Esophagus (tissue), 2 donors: ENCODE results near the gene DRC1. TPM values are rescaled to one million over a fixed set of nuclear protein-coding genes. Genes with fewer than 3 reads are reported as not detected.
A peak's percentile ranks its signal among the peaks of the same experiment; 100 is the strongest.

Experiments used
- H3K27ac ChIP-seq, 2 donors: one replicate each; pipeline ENCODE4 v1.5.1; 2013; ENCODE audit warnings: low read depth in 2 of 2, mild to moderate bottlenecking in 2 of 2, inconsistent platforms in 1 of 2, low read length in 1 of 2, moderate library complexity in 1 of 2
- H3K27me3 ChIP-seq, 2 donors: one replicate each; pipeline ENCODE4 v1.6.1; 2013; ENCODE audit warnings: low read length in 2 of 2, control low read depth in 1 of 2, mild to moderate bottlenecking in 1 of 2; ENCODE audit not compliant: insufficient read depth in 2 of 2, control insufficient read depth in 1 of 2
- H3K36me3 ChIP-seq, 2 donors: one replicate each; pipeline ENCODE4 v1.6.1; 2013; ENCODE audit warnings: low read length in 1 of 2; ENCODE audit not compliant: control insufficient read depth in 2 of 2, insufficient read depth in 2 of 2
- H3K4me1 ChIP-seq, 2 donors: one replicate each; pipeline ENCODE4 v1.6.1; 2013; ENCODE audit warnings: low read length in 1 of 2; ENCODE audit not compliant: control insufficient read depth in 2 of 2, insufficient read depth in 2 of 2
- H3K4me3 ChIP-seq, 2 donors: one replicate each; pipeline ENCODE4 v1.5.1; 2013; ENCODE audit warnings: low read length in 2 of 2, mild to moderate bottlenecking in 2 of 2, low read depth in 1 of 2, moderate library complexity in 1 of 2
- H3K9me3 ChIP-seq, 2 donors: one replicate each; pipeline ENCODE4 v1.6.1; 2013; ENCODE audit warnings: mild to moderate bottlenecking in 2 of 2, low read depth in 1 of 2, low read length in 1 of 2, moderate library complexity in 1 of 2; ENCODE audit not compliant: control insufficient read depth in 2 of 2, insufficient read depth in 1 of 2
- WGBS, 2 donors: extraction: QIAGEN DNeasy Blood & Tissue Kit; methylation state at CpG; one replicate each; pipeline ENCODE4 v1.1.7; 2013; 5-methylcytosine and 5-hydroxymethylcytosine counted together
- polyA plus RNA-seq, 2 donors: library from polyadenylated mRNA; stranded (reverse); fragments of 200-250 nt; gene quantifications; one replicate each; pipeline ENCODE4 v1.2.3, GENCODE V29; 2013
- donor health status: healthy with polysubstance abuse.
- donor health status: Bipolar disorder and iron deficiency.

The DRC1 gene
- polyA plus RNA-seq, 2 donors: 0.08 TPM; not detected in 1

DNA sequence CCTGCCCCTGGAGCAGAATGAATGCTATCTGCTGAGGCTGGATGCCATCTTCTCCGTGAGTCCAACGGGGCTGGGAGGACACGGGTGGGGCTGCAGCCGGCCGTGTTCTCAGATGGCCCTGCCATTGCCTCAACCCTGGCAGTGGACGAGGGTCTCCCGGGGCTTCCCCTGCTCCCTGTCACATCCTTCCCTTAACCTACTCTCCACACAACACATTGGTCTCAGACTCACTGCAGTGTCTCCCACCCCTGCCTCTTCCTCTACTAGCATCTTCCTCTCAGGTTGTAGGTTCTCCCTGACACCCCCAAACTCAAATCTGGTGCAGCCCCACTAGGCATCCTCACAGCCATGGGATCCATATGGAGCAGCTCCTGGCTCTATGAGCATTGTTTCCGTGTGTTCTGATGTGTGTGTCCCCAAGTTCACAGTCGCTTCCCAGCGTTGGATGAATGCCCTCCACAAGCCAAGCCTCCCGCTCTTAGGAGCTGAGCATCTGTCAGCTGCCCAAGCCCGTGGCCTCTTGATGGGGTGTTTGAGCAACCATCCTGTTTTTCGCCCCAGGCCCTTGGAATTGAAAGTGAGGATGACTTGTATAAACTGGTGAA, 48.4 kb downstream of the DRC1 start:
- 83 to 87% methylated on average over 13 of the region's 13 CpGs for WGBS, 2 donors
- no peaks in the 10 kb centered on the region for H3K9me3 ChIP-seq
- no peak overlapping the region for H3K27ac ChIP-seq
- no peaks in the 10 kb centered on the region for H3K27me3 ChIP-seq
- H3K4me3 ChIP-seq: no peak overlapping the region
- no peaks in the 10 kb centered on the region for H3K36me3 ChIP-seq
- no peaks in the 10 kb centered on the region for H3K4me1 ChIP-seq

DNA sequence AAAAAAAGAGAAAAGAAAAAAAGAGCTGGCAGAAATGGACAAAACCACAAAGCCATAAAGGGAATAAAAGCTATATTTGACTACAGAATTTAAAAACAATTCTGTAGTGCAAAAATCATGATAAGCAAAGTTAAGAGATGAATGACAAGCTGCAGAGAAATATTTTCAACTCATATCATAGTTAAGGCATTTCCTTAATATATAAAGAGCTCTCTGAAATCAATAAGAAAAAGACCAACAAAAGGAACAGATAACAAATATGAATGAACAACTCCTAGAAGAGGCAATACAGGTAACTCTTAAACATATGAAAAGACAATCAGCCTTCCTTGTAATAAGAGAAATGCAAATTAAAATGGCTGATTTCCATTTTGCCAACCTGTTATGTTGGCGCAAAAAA, 50.0 kb downstream of the DRC1 start:
- Histone ChIP-seq H3K4me3 (no peak overlapping the region), H3K4me1 (peaks cover 2 to 3% of the 10 kb centered on the region in 2 donors), H3K27ac (no peak overlapping the region), H3K9me3 (no peaks in the 10 kb centered on the region), H3K36me3 (no peaks in the 10 kb centered on the region), H3K27me3 (no peaks in the 10 kb centered on the region)
- WGBS, 2 donors: 97 to 98% methylated on average over 1 of the region's 1 CpG

DNA sequence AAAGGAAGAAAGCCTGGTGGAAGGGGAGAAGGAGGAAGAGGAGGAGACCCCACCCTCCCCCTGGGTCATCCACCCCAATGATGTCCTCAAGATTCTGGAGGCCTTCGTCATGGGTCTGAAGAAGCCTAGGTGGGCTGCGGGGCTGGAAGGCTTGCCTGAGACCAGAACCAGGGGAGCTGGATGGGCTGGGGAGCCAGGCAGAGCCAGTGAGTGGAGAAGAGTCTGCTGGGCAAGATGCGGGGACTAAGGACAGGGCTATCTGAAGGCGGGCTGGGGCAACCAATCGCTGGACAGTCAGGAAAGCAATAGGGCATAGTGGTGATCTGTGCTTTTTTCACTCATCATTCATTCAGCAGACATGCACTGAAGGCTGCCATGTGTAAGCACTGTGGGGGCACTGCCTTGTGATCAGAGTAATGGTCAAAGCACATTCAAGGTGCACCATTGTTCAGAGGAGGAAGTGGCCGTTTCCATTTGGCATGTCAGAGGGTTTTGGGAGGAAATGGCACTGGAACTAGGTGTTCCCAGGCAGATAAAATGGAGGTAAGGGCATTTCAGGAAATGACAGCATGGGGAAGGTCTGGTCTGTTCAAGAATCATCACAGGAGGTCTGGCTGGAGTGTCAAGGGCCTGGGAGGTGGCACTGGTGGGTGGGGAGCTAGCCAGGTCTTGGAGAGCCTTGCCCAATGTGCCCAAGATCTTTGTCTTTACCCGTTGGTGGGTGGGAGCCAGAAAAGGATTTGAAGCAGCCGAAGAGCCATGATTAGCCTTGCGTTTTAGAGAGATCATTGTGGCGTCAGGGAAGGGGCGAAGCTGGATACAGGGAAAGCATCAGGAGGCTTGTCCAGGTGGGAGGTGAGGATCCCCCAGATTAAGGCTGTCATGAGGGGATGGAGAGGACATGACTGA, 52.0 kb downstream of the DRC1 start:
- no peaks in the 10 kb centered on the region for H3K9me3 ChIP-seq
- WGBS, 2 donors: 86 to 88% methylated on average over 11 of the region's 11 CpGs
- no peaks in the 10 kb centered on the region for H3K36me3 ChIP-seq
- no peak overlapping the region for H3K27ac ChIP-seq
- no peaks in the 10 kb centered on the region for H3K27me3 ChIP-seq
- H3K4me3 ChIP-seq: no peak overlapping the region
- peaks cover 2 to 3% of the 10 kb centered on the region in 2 donors for H3K4me1 ChIP-seq

DNA sequence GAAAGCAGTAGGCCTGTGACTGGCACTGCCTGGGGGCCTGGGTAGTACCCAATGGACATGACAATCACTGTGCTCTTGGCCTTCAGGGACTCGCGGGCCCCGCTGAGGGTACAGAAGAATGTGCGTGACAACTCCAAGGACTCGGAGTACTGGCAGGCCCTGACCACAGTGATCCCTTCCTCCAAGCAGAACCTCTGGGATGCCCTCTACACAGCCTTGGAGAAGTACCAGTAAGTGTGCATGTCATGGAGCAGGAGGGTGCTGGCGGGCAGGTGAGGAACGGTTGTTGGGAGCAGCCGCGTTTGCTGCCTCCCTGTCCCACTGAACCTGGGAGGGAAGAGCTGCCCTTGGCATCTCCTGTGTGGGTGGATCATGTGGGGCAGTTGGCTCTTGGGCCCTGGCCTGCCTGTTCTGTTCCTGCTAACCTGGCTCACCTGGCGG, 52.9 kb downstream of the DRC1 start:
- H3K4me1 ChIP-seq: peaks cover 2 to 3% of the 10 kb centered on the region in 2 donors
- WGBS, 2 donors: 89 to 93% methylated on average over 10 of the region's 10 CpGs
- no peak overlapping the region for H3K27ac ChIP-seq
- H3K36me3 ChIP-seq: no peaks in the 10 kb centered on the region
- no peak overlapping the region for H3K4me3 ChIP-seq
- H3K9me3 ChIP-seq: no peaks in the 10 kb centered on the region
- no peaks in the 10 kb centered on the region for H3K27me3 ChIP-seq

DNA sequence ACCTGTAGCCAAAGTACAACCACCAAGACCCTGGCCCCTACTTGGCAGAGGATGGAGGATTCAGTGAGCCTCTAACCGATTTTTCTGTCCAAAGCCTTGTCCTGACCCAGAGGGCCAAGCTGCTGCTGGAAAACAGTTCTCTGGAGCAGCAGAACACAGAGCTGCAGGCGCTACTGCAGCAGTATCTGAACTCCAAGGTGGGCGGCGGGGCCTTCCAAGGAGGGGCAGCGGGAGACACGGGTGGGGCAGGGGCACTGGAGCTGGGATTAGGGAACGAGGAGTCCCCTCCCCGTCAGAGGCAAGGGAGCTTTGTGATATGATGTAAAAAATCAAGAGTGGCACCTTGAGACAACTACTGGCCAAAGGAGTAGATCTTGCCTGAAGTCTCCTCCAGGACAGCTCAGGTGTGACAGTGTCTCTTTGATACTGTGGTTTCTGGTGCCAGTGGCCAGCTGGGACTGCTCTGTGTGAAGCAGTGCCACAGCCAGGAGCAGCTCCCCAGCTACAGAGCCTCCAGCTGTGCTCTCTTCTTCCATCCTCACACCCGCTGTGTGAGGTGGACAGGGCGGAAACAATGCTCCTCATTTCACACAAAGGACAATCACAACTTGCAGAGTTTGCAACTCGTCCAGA, 53.4 kb downstream of the DRC1 start:
- Histone ChIP-seq H3K9me3 (no peaks in the 10 kb centered on the region), H3K4me1 (peaks cover 2 to 3% of the 10 kb centered on the region in 2 donors), H3K4me3 (no peak overlapping the region), H3K36me3 (no peaks in the 10 kb centered on the region), H3K27me3 (no peaks in the 10 kb centered on the region), H3K27ac (no peak overlapping the region)
- WGBS, 2 donors: 80 to 81% methylated on average over 11 of the region's 11 CpGs

DNA sequence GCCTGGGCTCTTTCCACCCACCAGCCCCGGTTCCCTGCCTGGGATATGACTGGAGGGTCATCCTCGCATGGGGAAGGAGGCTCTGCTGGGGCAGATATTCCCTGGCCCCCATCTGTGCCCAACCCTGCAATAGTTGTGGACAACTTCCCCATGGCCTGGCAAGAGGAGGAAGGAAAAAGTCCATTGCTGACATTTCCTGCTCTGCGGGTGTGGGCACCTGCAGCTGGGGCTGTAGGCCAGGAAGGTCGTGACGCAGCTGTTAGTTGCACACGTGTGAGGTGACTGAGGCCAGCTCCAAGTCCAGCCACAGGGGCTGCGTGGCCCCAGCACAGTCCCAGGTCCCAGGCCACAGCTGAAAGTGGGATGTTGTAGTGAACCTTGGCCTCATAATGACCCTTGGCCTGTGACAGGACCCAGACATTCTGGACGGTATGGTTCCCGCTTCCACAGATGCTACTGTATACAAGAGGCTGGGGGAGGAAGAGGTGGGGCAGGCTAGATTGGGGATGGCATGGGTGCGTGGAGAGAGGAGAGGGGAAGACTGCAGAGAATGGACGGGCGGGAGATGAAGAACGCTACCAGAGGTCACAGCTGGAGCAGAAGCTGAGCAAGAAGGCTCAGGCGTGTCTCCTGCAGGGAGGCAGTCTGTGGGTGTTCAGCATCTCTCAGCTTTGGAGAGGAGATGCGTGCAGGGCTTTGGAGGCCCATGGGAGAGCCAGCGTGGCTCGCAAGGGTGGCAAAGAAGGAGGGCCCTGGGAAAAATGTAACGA, 54.1 kb downstream of the DRC1 start:
- 76 to 79% methylated on average over 17 to 18 of the region's 18 CpGs for WGBS, 2 donors
- H3K27me3 ChIP-seq: no peaks in the 10 kb centered on the region
- H3K27ac ChIP-seq: peak overlapping the region in 1 of 2 donors; percentile 13

DNA sequence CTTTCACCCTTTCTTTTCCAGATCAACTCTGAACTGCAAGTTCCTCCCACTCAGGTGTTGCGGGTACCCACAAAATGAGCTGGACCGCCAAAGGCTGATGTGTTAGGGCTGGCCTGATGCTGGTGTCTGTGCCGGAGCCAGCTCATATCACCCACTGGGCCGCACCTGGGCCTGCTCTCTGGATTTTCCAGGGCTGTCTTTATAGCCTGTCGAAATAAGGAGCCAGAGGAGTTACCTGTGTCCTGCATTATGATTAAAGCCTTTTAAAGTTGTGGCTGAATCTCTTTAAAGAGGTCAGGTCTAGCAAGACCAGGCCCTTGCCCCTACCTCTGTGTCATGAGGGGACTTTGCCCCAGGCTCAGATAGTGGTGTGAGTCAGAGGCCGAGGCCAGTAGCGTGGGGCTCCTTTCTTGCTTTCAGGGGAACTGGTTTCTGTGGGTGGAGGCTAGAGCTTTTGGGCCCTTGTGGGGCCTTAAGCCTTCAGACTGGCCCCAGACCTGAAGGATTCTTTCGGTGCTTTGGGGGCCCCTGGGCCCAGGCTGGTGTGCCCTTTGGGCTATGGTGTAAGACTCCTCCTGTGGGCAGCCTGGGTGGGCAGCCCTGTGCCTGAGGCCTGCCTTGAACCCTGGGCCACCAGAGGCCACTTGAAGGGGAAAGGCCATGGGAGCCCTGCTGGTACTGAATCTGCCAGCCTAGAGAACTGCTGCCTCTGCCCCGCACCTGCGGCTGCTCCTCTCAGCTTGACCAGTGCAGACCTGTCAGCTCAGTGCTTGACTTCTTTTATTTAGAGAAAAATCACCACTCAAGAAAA, 54.9 kb downstream of the DRC1 start:
- Histone ChIP-seq H3K27ac (no peak overlapping the region), H3K4me3 (no peak overlapping the region), H3K36me3 (no peaks in the 10 kb centered on the region), H3K9me3 (no peaks in the 10 kb centered on the region), H3K27me3 (no peaks in the 10 kb centered on the region), H3K4me1 (peaks cover 2 to 3% of the 10 kb centered on the region in 2 donors)
- 84 to 85% methylated on average over 10 of the region's 10 CpGs for WGBS, 2 donors

More for the DNA sequence above, 54.1 kb downstream of the DRC1 start:
- no peaks in the 10 kb centered on the region for H3K9me3 ChIP-seq
- peaks cover 2 to 3% of the 10 kb centered on the region in 2 donors for H3K4me1 ChIP-seq
- no peak overlapping the region for H3K4me3 ChIP-seq
- no peaks in the 10 kb centered on the region for H3K36me3 ChIP-seq

DNA sequence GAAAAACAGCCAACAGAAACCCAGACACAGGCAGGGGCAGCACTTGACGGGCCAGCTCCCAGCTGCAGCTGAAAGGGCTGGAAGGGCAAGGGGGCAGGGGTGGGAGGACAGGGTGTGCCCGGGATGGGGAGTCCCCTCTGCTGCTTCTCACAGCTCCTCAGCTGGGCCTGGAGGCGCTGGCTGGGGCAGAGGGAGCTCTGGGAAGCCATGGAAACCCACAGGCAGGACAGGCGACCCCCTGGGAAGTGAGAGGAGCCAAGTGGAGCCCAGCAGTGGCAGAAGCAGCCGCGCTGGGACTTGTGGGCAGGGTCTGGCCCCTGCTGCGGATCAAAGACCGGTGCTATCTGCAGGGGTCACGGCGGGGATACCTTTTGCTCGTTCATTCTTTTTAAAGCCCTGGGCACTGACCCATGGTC, 55.5 kb downstream of the DRC1 start:
- 76 to 84% methylated on average over 11 of the region's 11 CpGs for WGBS, 2 donors
- no peak overlapping the region for H3K4me3 ChIP-seq
- peaks cover 2 to 3% of the 10 kb centered on the region in 2 donors for H3K4me1 ChIP-seq
- H3K36me3 ChIP-seq: no peaks in the 10 kb centered on the region
- H3K27me3 ChIP-seq: no peaks in the 10 kb centered on the region
- H3K27ac ChIP-seq: no peak overlapping the region
- H3K9me3 ChIP-seq: no peaks in the 10 kb centered on the region
